ENCODE results near the gene WLS. TPM values are rescaled to one million over a fixed set of nuclear protein-coding genes. Genes with fewer than 3 reads are reported as not detected.

WLS gene
- total RNA-seq, 1 donor from 2014 or later, result 341 TPM

DNA sequence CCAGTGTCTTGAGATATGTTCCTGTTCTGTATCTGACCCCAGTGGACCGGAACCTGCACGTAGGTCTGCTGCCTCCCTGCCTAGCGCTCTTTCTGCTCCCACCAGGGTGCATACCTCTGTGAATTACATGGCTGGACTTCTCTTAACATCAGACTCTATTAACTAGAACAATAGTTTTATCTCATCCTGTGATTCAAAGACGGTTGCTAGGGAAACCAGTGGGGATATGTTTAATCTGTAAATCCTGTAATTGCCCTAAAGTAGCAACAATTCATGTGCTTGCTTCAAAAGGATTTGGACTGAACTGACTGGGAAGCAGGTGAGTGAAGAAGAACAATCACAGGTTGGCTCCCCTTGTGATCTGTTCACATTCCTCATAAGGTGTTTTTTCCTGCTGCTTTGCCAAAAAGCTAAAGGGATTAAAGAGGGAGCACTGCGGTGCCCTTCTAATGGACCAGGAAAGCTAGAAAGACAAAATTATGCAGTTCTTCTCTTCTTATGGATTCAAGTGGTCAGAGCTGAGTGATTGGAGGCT is 129.2 kb downstream of the WLS start:
- TF ChIP-seq, protein P1, sequence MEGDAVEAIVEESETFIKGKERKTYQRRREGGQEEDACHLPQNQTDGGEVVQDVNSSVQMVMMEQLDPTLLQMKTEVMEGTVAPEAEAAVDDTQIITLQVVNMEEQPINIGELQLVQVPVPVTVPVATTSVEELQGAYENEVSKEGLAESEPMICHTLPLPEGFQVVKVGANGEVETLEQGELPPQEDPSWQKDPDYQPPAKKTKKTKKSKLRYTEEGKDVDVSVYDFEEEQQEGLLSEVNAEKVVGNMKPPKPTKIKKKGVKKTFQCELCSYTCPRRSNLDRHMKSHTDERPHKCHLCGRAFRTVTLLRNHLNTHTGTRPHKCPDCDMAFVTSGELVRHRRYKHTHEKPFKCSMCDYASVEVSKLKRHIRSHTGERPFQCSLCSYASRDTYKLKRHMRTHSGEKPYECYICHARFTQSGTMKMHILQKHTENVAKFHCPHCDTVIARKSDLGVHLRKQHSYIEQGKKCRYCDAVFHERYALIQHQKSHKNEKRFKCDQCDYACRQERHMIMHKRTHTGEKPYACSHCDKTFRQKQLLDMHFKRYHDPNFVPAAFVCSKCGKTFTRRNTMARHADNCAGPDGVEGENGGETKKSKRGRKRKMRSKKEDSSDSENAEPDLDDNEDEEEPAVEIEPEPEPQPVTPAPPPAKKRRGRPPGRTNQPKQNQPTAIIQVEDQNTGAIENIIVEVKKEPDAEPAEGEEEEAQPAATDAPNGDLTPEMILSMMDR (IDR thresholded peaks at IDR 0.05), result no peak
- DNase-seq (ENCODE audit: extremely low spot score, unreplicated experiment), result no peak
- H3K4me1 Mint-ChIP-seq (ENCODE audit: unreplicated experiment), result peaks cover 16% of the 10 kb centered on the region
- no peak overlapping the region for H3K4me3 Mint-ChIP-seq (ENCODE audit: unreplicated experiment)
- peaks cover 14% of the 10 kb centered on the region for H3K36me3 Mint-ChIP-seq (ENCODE audit: unreplicated experiment)
- no peak overlapping the region for H3K27ac Mint-ChIP-seq (ENCODE audit: unreplicated experiment)
- H3K27me3 Mint-ChIP-seq (ENCODE audit: unreplicated experiment), result no peaks in the 10 kb centered on the region
- H3K9me3 Mint-ChIP-seq (ENCODE audit: unreplicated experiment), result no peaks in the 10 kb centered on the region

DNA sequence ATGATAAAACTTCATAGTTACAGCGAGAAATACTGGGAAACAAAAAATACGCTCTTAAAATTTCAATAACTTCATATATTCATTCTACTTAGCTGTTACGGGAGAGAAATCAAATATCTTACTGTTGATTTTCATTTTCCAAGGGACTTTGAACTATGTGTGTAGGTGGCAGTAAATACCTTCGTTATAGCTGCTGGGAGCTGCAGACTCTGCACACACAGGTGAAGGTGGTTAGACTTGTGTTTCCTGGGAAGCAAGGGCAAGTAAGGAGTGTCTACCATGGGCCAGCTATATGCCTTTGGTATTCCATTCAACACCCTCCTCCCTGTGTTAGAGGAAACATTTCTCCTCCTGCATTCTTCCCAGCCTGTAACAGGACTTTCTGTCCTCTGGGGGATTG is 130.5 kb downstream of the WLS start:
- no peaks in the 10 kb centered on the region for H3K9me3 Mint-ChIP-seq (ENCODE audit: unreplicated experiment)
- no peak overlapping the region for H3K27ac Mint-ChIP-seq (ENCODE audit: unreplicated experiment)
- peaks cover 16% of the 10 kb centered on the region for H3K4me1 Mint-ChIP-seq (ENCODE audit: unreplicated experiment)
- peaks cover 22% of the 10 kb centered on the region for H3K36me3 Mint-ChIP-seq (ENCODE audit: unreplicated experiment)
- no peak overlapping the region for H3K4me3 Mint-ChIP-seq (ENCODE audit: unreplicated experiment)
- no peak for DNase-seq (ENCODE audit: extremely low spot score, unreplicated experiment)
- H3K27me3 Mint-ChIP-seq (ENCODE audit: unreplicated experiment), result no peaks in the 10 kb centered on the region
- TF ChIP-seq, protein P1 (IDR thresholded peaks at IDR 0.05), result no peak

DNA sequence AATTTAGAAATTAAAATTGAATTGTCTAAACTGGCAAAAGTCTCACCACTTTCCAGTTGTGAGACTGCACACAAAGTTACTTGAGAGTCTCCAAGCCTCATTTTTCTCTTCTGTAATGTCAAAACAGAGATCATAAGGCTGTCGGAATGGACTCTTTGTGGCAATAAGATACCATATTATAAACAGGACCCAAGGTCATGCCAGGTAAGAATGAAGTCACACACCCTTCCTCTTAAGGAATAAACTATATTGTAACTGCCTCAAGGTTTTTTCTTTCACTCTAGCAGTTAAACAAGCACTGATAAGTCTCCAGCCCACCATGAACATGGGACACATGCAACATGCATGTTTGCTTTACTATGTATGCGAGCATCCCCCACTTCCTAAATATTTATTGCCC is 131.8 kb downstream of the WLS start:
- Mint-ChIP-seq H3K4me3 (ENCODE audit: unreplicated experiment) (no peak overlapping the region), H3K27me3 (ENCODE audit: unreplicated experiment) (no peaks in the 10 kb centered on the region), H3K27ac (ENCODE audit: unreplicated experiment) (no peak overlapping the region), H3K36me3 (ENCODE audit: unreplicated experiment) (peaks cover 17% of the 10 kb centered on the region), H3K4me1 (ENCODE audit: unreplicated experiment) (peaks cover 16% of the 10 kb centered on the region), H3K9me3 (ENCODE audit: unreplicated experiment) (no peaks in the 10 kb centered on the region)
- no peak for DNase-seq (ENCODE audit: extremely low spot score, unreplicated experiment)
- TF ChIP-seq, protein P1 (IDR thresholded peaks at IDR 0.05), result no peak

DNA sequence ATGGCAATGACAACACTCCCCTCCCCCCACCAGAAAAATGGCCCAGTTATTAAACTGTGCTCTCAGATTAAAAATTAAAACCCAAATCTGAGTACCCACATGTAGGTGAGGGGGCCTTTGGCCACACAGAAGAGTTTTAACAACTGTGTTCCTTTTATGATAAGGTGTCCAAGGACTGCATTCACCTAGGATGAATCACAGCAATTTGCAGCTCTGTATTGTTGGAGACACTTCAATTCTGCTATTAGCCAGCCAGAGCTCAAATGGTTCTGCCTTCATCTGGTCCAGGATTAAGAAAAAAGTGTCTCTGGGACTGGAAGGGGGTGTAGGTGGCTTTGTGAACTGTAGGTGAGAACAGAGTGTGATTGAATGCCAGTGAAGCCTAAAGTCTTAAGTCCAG is 138.6 kb downstream of the WLS start:
- no peak for DNase-seq (ENCODE audit: extremely low spot score, unreplicated experiment)
- TF ChIP-seq, protein P1 (IDR thresholded peaks at IDR 0.05), result no peak
- peaks cover 18% of the 10 kb centered on the region for H3K9me3 Mint-ChIP-seq (ENCODE audit: unreplicated experiment)
- peaks cover 22% of the 10 kb centered on the region for H3K36me3 Mint-ChIP-seq (ENCODE audit: unreplicated experiment)
- H3K4me1 Mint-ChIP-seq (ENCODE audit: unreplicated experiment), result no peaks in the 10 kb centered on the region
- H3K27me3 Mint-ChIP-seq (ENCODE audit: unreplicated experiment), result no peaks in the 10 kb centered on the region
- no peak overlapping the region for H3K27ac Mint-ChIP-seq (ENCODE audit: unreplicated experiment)
- no peak overlapping the region for H3K4me3 Mint-ChIP-seq (ENCODE audit: unreplicated experiment)

DNA sequence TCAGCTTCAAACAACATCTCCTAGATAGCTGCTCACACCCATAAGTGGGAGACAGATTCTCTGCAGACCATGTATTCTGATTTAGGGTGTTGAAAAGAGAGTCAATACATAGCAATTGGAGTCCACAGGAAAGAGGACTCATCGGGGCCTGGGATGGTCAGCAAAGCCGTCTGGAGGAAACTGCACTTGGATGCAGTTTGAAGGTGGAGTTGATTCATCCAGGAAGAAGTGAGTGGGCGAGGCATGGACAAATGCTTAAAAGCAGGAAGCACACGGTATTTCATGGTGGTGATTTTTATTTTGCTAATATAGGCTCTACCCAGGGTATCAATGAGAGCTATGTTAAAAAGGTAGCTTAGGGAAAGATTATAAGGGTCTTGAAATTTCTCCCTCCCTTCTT is 145.1 kb downstream of the WLS start:
- TF ChIP-seq, protein P1 (IDR thresholded peaks at IDR 0.05), result no peak
- no peak for DNase-seq (ENCODE audit: extremely low spot score, unreplicated experiment)
- Mint-ChIP-seq H3K27ac (ENCODE audit: unreplicated experiment) (no peak overlapping the region), H3K9me3 (ENCODE audit: unreplicated experiment) (peaks cover 24% of the 10 kb centered on the region), H3K4me3 (ENCODE audit: unreplicated experiment) (no peak overlapping the region), H3K4me1 (ENCODE audit: unreplicated experiment) (no peaks in the 10 kb centered on the region), H3K27me3 (ENCODE audit: unreplicated experiment) (no peaks in the 10 kb centered on the region), H3K36me3 (ENCODE audit: unreplicated experiment) (peaks cover 8% of the 10 kb centered on the region)

All from osteocyte (in vitro differentiated cells).